ENCODE results near the gene CHPF2. TPM values are rescaled to one million over a fixed set of nuclear protein-coding genes. Genes with fewer than 3 reads are reported as not detected.
A peak's percentile ranks its signal among the peaks of the same experiment; 100 is the strongest.

Gene CHPF2
- total RNA-seq, 3 donors from 2014 or later: 51.6 to 66.3 (median 51.8) TPM

- H3K9me3 Mint-ChIP-seq: no peaks in the 10 kb centered on the region
- H3K36me3 Mint-ChIP-seq (ENCODE audit: insufficient read depth): no peaks in the 10 kb centered on the region
- no peak for DNase-seq
- no peak for ATAC-seq
- peaks cover under 1% of the 10 kb centered on the region for H3K4me1 Mint-ChIP-seq (ENCODE audit: low read depth)
- peaks cover 2% of the 10 kb centered on the region for H3K27me3 Mint-ChIP-seq (ENCODE audit: low read depth)
- H3K4me3 Mint-ChIP-seq: no peak overlapping the region
These were observed 33.1 kb upstream of the CHPF2 start for GRCh38 chr7:151198945-151199848.

GRCh38 chr7:151201344-151201743, 30.9 kb upstream of the CHPF2 start:
- Mint-ChIP-seq H3K36me3 (ENCODE audit: insufficient read depth) (no peaks in the 10 kb centered on the region), H3K9me3 (no peaks in the 10 kb centered on the region), H3K4me3 (no peak overlapping the region), H3K4me1 (ENCODE audit: low read depth) (peaks cover 5% of the 10 kb centered on the region), H3K27me3 (ENCODE audit: low read depth) (peaks cover 12% of the 10 kb centered on the region)
- DNase-seq: no peak
- ATAC-seq: no peak

GRCh38 chr7:151201751-151202150, 30.5 kb upstream of the CHPF2 start:
- Mint-ChIP-seq H3K4me3 (no peak overlapping the region), H3K36me3 (ENCODE audit: insufficient read depth) (no peaks in the 10 kb centered on the region), H3K9me3 (no peaks in the 10 kb centered on the region), H3K27me3 (ENCODE audit: low read depth) (peaks cover 12% of the 10 kb centered on the region), H3K4me1 (ENCODE audit: low read depth) (peaks cover 8% of the 10 kb centered on the region)
- DNase-seq (no peak), ATAC-seq (no peak)

- no peak overlapping the region for H3K4me3 Mint-ChIP-seq
- no peaks in the 10 kb centered on the region for H3K9me3 Mint-ChIP-seq
- peaks cover 12% of the 10 kb centered on the region for H3K27me3 Mint-ChIP-seq (ENCODE audit: low read depth)
- peaks cover 19% of the 10 kb centered on the region for H3K4me1 Mint-ChIP-seq (ENCODE audit: low read depth)
- DNase-seq (no peak), ATAC-seq (no peak)
- no peaks in the 10 kb centered on the region for H3K36me3 Mint-ChIP-seq (ENCODE audit: insufficient read depth)
These were observed 29.4 kb upstream of the CHPF2 start for GRCh38 chr7:151202836-151203235.

- no peaks in the 10 kb centered on the region for H3K9me3 Mint-ChIP-seq
- DNase-seq (no peak), ATAC-seq (no peak)
- H3K36me3 Mint-ChIP-seq (ENCODE audit: insufficient read depth): no peaks in the 10 kb centered on the region
- H3K4me3 Mint-ChIP-seq: no peak overlapping the region
- H3K4me1 Mint-ChIP-seq (ENCODE audit: low read depth): peaks cover 27% of the 10 kb centered on the region
- peaks cover 12% of the 10 kb centered on the region for H3K27me3 Mint-ChIP-seq (ENCODE audit: low read depth)
These were observed 27.8 kb upstream of the CHPF2 start for GRCh38 chr7:151204383-151205032.

GRCh38 chr7:151205730-151206129, 26.6 kb upstream of the CHPF2 start:
- no peak overlapping the region for H3K4me3 Mint-ChIP-seq

GRCh38 chr7:151206914-151207313, 25.4 kb upstream of the CHPF2 start:
- H3K9me3 Mint-ChIP-seq: no peaks in the 10 kb centered on the region
- peak overlapping the region; percentile 9 for H3K4me3 Mint-ChIP-seq
- DNase-seq (no peak), ATAC-seq (peak; percentile 35 to 47)
- H3K36me3 Mint-ChIP-seq (ENCODE audit: insufficient read depth): peaks cover 1% of the 10 kb centered on the region
- H3K27me3 Mint-ChIP-seq (ENCODE audit: low read depth): peaks cover 12% of the 10 kb centered on the region
- H3K4me1 Mint-ChIP-seq (ENCODE audit: low read depth): peaks cover 30% of the 10 kb centered on the region

More at GRCh38 chr7:151205730-151206129, 26.6 kb upstream of the CHPF2 start:
- Mint-ChIP-seq H3K36me3 (ENCODE audit: insufficient read depth) (no peaks in the 10 kb centered on the region), H3K9me3 (no peaks in the 10 kb centered on the region), H3K27me3 (ENCODE audit: low read depth) (peaks cover 12% of the 10 kb centered on the region), H3K4me1 (ENCODE audit: low read depth) (peaks cover 30% of the 10 kb centered on the region)
- ATAC-seq (no peak), DNase-seq (no peak)

- Mint-ChIP-seq H3K4me1 (ENCODE audit: low read depth) (peaks cover 30% of the 10 kb centered on the region), H3K36me3 (ENCODE audit: insufficient read depth) (peaks cover 3% of the 10 kb centered on the region), H3K9me3 (no peaks in the 10 kb centered on the region), H3K27me3 (ENCODE audit: low read depth) (peaks cover 10% of the 10 kb centered on the region), H3K4me3 (peak overlapping the region; percentile 9)
- DNase-seq (no peak), ATAC-seq (peak; percentile 17 to 25)
These were observed 25.0 kb upstream of the CHPF2 start for GRCh38 chr7:151207315-151207714.

GRCh38 chr7:151207804-151208203, 24.5 kb upstream of the CHPF2 start:
- H3K9me3 Mint-ChIP-seq: no peaks in the 10 kb centered on the region
- H3K4me1 Mint-ChIP-seq (ENCODE audit: low read depth): peaks cover 30% of the 10 kb centered on the region
- H3K27me3 Mint-ChIP-seq (ENCODE audit: low read depth): peaks cover 10% of the 10 kb centered on the region
- ATAC-seq (no peak), DNase-seq (no peak)
- peaks cover 3% of the 10 kb centered on the region for H3K36me3 Mint-ChIP-seq (ENCODE audit: insufficient read depth)
- no peak overlapping the region for H3K4me3 Mint-ChIP-seq

GRCh38 chr7:151208253-151208862, 23.9 kb upstream of the CHPF2 start:
- H3K4me3 Mint-ChIP-seq: no peak overlapping the region
- H3K27me3 Mint-ChIP-seq (ENCODE audit: low read depth): peaks cover 10% of the 10 kb centered on the region
- peaks cover 30% of the 10 kb centered on the region for H3K4me1 Mint-ChIP-seq (ENCODE audit: low read depth)
- no peaks in the 10 kb centered on the region for H3K9me3 Mint-ChIP-seq
- peaks cover 8% of the 10 kb centered on the region for H3K36me3 Mint-ChIP-seq (ENCODE audit: insufficient read depth)
- ATAC-seq: no peak
- no peak for DNase-seq

- Mint-ChIP-seq H3K4me1 (ENCODE audit: low read depth) (peaks cover 30% of the 10 kb centered on the region), H3K4me3 (no peak overlapping the region), H3K27me3 (ENCODE audit: low read depth) (peaks cover 7% of the 10 kb centered on the region), H3K9me3 (no peaks in the 10 kb centered on the region), H3K36me3 (ENCODE audit: insufficient read depth) (peaks cover 16% of the 10 kb centered on the region)
- ATAC-seq (no peak), DNase-seq (no peak)
These were observed 22.7 kb upstream of the CHPF2 start for GRCh38 chr7:151209588-151209987.

GRCh38 chr7:151210087-151210854, 22.0 kb upstream of the CHPF2 start, which contains the start of gene H2BK1:
Gene H2BK1 (minus strand): TSS chr7:151210488. CDS start chr7:151210318, 170 bp downstream.
- H3K36me3 Mint-ChIP-seq (ENCODE audit: insufficient read depth): peaks cover 21% of the 10 kb centered on the region
- ATAC-seq: no peak
- H3K4me3 Mint-ChIP-seq: no peak within 1 kb of the TSS
- no peaks in the 10 kb centered on the region for H3K9me3 Mint-ChIP-seq
- peaks cover 30% of the 10 kb centered on the region for H3K4me1 Mint-ChIP-seq (ENCODE audit: low read depth)
- peaks cover 2% of the 10 kb centered on the region for H3K27me3 Mint-ChIP-seq (ENCODE audit: low read depth)
- no peak for DNase-seq

GRCh38 chr7:151211155-151211772, 21.0 kb upstream of the CHPF2 start:
- Mint-ChIP-seq H3K4me1 (ENCODE audit: low read depth) (peaks cover 26% of the 10 kb centered on the region), H3K27me3 (ENCODE audit: low read depth) (no peaks in the 10 kb centered on the region), H3K9me3 (no peaks in the 10 kb centered on the region), H3K36me3 (ENCODE audit: insufficient read depth) (peaks cover 28% of the 10 kb centered on the region), H3K4me3 (no peak overlapping the region)
- DNase-seq (no peak), ATAC-seq (no peak)

All from activated T-cell treated with anti-CD3 and anti-CD28 coated beads, Interleukin-2, amount 50 U/mL, for 4 hours (primary cell).